GM21367 (cell line): Measurements from ENCODE around the gene KLK14.

Experiments used
- ATAC-seq: cut with Tn5 transposase; IDR thresholded peaks from one replicate; pipeline ENCODE4 v1.9.1; 2021; ENCODE audit not compliant: unreplicated experiment

Gene KLK14, protein sequence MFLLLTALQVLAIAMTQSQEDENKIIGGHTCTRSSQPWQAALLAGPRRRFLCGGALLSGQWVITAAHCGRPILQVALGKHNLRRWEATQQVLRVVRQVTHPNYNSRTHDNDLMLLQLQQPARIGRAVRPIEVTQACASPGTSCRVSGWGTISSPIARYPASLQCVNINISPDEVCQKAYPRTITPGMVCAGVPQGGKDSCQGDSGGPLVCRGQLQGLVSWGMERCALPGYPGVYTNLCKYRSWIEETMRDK

DNA sequence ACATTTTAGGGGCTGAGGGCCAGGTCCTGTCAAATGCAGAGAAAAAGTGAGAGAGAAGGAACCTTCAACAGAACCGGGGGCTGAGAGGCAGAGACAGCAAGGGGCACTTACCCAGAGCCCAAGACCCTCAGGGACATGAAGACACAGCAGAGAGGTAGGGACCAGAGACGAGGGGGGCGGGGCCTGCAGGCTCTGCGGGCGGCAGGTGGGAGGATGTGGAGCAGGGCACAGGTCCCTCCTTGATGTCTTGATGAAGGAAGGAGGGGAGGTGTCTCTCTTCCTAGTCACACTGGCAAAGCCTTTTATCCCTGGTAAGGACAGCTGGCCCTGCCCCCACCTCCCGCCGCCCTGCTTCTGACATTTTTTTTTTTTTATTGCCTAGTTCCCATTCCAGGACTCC is at the start of gene KLK14:
Gene KLK14, minus strand, starts transcription at position 277 of the 400 bp plus-strand sequence. Its CDS starts 273 bp downstream, at position 4.
- no peak for ATAC-seq

DNA sequence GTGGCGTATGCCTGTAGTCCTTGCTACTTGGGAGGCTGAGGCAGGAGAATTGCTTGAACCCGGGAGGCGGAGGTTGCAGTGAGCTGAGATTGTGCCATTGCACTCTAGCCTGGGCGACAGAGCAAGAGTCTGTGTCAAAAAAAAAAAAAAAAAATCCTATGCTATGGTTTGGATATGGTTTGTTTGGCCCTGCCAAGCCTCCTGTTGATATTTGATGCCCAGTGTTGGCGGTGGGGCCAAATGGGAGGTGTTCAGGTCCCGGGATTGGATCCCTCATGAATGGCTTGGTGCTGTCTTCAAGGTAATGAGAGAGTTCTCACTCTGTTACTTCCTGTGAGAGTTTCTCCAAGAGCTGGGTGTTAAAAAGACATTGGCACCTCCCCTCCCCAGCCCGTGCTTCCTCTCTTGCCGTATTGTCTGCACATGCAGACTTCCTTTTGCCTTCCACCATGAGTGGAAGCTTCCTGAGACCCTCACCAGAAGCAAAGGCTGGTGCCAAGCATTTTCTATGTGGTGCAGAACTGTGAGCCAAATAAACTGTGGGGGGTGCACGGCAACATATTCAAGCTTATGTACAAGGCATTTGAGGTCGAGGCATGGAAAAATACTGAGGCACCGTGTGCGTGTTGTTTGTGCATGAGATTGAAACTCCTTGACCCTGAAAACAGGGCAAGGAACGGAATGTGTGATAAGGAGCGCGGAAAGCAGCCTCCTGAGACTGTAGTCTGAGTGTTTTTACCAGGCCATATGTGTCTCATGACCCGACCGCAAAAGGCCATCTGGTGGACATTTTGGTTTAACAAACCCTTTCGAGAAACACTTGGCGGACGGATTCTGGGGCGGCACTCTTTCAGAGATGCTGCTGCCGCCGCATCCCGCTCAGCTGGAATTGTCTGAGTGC is 49.3 kb upstream of the KLK14 start:
- no peak for ATAC-seq

DNA sequence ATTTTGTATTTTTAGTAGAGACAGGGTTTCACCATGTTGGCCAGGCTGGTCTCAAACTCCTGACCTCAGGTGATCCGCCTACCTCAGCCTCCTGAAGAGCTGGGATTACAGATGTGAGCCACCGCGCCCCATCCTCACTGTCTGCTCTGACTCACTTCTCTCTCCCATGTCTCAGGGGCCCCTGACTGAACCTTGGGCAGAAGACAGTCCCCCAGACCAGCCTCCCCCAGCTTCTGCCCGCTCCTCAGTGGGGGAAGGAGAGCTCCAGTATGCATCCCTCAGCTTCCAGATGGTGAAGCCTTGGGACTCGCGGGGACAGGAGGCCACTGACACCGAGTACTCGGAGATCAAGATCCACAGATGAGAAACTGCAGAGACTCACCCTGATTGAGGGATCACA is 47.0 kb upstream of the KLK14 start:
- no peak for ATAC-seq

DNA sequence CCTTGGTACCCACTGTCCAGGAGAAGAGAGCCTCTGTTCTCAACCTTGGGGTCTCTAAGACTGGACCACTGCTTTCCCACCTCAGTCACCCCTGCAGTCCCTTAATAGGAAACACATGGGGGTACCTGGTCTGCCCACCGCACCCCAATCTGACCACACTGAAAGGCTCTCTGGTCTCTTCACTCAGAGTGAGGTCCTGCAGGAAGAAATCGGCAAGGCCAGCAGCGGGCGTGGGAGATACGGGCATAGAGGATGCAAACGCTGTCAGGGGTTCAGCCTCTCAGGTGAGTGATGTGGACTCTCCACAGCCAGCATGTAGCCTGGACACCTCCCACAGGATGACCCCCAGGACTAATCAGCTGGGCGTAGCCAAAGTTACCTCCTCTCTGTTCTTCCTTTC is 45.5 kb upstream of the KLK14 start:
- no peak for ATAC-seq

DNA sequence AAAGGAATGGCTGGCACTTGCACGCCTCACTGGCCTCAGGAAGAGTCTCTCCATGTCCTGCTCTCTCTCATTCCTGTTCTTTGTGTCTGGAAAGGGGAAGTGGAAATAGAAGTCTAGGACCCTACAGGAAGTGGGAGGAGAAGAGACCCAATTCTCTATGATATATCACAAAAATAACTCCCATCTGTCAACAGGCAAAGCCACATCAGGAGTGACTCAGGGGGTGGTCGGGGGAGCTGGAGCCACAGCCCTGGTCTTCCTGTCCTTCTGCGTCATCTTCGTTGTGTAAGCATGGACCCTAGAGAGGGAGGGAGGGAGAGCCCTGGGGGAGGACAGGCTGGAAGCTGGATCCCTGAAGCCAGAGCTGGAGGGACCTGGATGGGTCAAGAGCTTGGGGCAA is 45.1 kb upstream of the KLK14 start:
- no peak for ATAC-seq

DNA sequence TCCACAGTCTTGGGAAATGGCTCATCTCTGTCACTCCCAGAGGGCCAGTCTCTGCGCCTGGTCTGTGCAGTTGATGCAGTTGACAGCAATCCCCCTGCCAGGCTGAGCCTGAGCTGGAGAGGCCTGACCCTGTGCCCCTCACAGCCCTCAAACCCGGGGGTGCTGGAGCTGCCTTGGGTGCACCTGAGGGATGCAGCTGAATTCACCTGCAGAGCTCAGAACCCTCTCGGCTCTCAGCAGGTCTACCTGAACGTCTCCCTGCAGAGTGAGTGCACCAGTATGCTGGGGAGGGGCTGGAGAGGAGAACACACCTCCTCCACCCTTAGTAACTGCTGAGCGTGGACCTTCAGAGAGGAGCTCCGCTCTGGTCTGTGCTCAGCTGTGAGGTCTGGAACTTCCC is 44.3 kb upstream of the KLK14 start:
- ATAC-seq, result no peak

DNA sequence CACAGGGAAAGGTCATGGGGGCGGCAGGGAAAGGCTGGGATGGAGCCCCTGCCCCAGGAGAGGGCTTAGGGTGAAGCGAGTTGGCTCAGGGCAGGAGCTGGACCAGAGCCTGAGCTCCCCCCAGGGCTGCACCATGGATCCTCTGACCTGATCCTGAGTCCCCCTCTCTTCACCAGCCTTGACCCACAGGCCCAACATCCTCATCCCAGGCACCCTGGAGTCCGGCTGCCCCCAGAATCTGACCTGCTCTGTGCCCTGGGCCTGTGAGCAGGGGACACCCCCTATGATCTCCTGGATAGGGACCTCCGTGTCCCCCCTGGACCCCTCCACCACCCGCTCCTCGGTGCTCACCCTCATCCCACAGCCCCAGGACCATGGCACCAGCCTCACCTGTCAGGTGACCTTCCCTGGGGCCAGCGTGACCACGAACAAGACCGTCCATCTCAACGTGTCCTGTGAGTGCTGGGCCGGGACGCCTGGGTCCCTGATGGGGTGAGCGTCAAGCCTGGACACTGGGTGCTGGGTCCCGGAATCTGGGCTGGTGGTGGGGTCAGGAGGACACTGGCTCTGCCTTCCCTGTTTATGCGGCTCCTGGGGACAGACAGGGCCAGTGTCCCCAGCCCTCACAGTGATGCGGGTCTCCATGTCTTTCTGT is 42.9 kb upstream of the KLK14 start:
- no peak for ATAC-seq

DNA sequence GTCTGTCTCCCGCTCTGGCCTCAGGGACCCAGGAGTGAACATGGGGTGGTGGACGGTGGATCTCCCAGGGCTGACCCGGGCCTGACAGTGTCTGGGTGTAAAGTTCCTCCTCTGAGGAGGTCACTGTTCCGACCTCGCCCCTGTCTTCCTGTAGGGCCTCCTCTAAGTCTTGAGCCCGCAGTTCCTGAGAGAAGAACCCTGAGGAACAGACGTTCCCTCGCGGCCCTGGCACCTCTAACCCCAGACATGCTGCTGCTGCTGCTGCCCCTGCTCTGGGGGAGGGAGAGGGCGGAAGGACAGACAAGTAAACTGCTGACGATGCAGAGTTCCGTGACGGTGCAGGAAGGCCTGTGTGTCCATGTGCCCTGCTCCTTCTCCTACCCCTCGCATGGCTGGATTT is 42.0 kb upstream of the KLK14 start, which contains the start of gene SIGLEC9:
Gene SIGLEC9, plus strand, starts transcription at position 178 of the 400 bp plus-strand sequence. Its CDS starts 69 bp downstream, at position 247.
- no peak for ATAC-seq

DNA sequence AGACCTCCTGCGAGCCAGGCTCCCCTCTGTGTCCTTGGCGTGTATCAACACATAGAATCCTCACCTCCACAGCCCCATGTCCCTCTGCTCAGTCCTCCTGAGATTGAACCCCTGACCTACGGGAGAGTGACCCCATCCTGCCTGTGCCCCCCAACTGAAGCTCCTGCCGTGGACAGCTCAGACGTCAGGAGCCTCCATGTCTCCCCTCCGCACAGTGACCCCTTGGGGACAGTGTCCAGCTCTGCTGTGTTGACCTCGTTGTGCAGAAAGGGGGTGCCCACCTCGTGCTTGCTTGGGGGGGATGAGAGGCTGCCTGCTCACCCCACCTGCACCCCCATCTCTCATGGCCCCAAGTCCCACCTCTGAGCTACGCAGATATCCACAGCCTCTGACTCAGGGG is 41.5 kb upstream of the KLK14 start:
- ATAC-seq, result no peak

DNA sequence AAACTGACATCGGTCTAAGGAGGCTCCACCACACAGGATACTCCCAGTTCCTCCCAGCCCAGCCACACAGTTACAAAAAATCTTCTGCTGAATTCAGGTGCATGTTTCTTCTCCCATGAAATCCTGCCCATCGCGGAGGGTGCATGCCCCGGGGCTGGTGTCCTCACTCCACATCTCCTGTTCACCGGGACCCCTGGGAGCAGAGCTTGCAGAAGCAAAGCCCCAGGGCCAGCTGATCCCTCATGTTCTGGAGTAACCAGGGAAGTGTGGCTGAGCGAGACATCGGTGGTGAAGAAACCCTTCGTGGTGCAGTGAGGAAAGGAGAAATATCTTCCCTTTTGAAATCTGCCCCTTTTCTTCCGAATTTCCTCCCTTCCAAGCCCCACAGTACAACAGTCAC is 41.1 kb upstream of the KLK14 start:
- no peak for ATAC-seq

DNA sequence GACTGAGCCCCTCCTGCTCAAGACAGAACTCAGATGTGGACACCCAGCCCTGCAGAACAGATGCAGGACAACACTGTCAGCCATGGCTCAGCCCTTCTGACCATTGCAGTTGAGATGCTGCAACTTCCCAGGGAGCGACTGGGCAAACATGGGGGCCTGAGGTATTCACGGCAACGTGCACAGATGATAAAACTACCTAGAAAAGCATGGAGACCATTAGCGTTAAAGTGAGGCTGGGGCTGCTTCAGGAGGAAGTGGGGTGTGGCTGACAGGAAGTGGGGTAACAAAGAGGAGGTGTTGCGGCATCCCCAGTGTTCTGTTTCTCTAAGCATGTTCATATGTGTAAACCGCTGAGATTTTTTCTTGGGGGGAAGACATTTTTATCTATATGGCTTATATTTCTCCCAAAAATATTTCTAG is 40.7 kb upstream of the KLK14 start:
- no peak for ATAC-seq

DNA sequence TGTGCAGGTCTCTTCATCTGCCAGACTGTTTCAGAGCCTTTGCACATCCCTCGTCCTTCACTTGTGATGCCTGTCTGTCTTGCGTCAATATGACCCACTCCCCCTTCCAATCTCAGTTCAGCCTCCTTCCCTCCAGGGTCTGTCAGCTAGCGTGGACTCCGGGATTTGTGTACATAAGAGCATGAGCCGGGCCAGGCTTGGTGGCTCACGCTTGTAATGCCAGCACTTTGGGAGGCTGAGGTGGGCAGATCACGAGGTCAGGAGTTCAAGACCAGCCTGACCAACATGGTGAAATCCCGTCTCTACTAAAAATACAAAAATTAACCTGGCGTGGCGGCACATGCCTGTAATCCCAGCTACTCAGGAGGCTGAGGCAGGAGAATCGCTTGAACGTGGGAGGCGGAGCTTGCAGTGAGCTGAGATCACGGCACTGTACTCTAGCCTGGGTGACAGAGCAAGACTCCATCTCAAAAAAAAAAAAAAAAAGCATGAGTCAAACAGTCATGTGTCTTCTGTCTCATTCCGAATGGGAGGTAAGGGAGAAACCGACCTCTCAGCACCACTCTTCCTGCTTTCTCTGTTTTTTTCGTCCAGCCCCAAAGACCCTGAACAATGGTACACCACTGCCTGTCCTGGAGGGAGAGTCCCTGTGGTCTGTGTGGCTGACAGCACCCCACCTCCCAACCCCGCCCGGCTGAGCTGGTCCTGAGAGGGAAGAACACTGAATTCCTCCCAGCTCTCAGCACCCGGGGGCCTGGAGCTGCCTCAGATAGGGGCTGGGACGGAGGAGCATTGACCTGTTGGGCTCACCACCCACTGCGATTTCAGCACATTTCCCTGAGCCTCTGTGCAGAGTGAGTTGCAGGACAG is 39.7 kb upstream of the KLK14 start:
- ATAC-seq, result no peak

DNA sequence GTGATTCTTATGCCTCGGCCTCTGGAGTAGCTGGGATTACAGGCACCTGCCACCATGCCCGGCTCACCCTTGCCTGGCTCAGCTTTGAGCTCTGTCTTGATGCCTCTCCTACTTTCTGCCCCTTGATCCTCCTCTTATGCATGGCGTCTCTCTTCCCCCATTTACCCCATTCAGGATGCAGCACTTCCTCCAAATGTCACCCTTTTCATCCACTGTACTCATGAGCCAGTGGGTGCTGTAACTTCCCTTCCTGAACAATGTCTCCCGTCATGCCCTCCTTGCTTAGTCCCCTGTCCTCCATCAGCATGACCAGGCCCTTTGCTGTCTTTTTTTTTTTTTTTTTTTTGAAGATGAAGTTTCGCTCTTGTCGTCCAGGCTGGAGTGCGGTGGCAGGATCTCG is 38.6 kb upstream of the KLK14 start:
- no peak for ATAC-seq

DNA sequence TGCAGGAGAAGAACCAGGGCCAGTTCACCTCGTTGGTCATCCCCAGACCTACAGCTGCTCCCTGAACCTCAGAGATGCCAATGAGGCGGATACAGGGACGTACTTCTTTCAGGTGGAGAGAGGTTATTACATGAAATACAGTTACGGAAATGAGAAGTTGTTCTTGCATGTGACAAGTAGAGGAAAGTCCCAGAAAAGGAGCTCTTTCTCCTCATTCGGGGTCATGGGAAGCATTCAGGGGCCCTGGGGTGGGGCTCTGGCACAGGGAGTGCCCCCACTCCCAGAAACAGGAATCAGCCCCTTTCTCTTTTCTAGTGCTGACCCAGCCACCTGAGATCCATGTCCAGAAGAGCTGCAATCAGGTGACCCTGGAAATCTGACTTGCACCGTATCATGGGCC is 37.5 kb upstream of the KLK14 start:
- no peak for ATAC-seq

DNA sequence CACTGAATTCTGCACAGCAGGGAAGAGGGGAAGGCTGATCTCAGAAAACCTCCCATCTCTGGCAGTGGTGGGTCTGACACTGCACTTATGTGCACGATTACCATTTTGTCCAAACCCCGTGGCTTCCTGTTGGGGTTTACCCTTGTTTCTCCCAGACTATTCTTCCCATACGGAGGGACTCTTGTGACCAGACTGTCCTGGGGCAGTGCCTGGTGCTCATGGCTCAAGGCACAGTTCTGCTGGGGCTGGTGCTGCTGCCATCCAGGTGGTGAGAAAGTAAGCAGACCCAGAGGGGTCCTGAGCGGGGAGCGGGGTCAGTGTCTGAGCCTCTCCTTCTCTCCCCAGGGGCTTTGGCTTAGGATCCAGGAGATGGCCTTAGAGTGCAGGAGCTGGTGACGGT is 36.9 kb upstream of the KLK14 start:
- ATAC-seq, result no peak

DNA sequence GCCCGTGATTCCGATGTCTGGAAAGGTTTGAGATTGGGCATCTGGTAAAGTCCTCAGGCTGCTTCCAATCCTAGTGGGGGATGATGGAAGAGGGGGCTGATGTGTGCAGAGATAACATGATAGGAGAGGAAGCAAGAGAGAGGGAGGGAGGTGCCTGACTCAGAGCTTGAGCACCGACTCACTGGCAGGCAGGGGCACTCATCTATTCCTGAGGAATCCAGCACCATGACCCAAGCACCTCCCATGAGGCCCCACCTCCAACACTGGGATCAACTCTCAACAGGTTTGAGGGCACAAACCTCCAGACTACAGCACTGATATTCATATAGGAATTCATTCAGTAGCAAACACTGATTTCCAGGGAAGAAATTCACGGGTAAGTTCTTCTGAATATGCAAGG is 36.4 kb upstream of the KLK14 start:
- ATAC-seq, result no peak

DNA sequence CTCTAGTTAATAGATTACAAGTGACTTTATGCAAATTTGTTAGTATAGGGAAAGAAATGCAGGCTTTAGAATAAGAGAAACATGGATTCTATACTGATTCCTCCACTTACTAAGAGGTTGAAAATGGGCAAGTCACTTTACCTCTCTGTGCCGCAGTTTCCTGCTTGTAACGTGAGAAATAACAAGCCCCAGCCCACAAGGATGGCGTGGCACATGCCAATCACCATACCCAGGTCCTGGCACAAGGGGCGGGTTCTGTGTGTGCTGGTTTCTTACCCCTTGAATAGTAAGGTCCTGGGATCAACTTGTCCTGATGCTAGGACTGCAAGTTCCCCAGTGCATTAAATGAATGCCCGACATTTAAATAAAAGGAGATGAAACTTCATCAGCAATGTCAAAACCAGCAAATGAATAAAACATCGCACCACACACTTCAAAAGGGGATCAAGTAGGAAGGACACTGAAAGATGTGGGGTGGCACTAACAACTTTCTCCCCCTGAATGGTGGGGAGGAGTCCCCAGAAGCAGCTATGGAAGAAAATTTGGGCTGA is 34.1 kb upstream of the KLK14 start:
- ATAC-seq, result no peak

DNA sequence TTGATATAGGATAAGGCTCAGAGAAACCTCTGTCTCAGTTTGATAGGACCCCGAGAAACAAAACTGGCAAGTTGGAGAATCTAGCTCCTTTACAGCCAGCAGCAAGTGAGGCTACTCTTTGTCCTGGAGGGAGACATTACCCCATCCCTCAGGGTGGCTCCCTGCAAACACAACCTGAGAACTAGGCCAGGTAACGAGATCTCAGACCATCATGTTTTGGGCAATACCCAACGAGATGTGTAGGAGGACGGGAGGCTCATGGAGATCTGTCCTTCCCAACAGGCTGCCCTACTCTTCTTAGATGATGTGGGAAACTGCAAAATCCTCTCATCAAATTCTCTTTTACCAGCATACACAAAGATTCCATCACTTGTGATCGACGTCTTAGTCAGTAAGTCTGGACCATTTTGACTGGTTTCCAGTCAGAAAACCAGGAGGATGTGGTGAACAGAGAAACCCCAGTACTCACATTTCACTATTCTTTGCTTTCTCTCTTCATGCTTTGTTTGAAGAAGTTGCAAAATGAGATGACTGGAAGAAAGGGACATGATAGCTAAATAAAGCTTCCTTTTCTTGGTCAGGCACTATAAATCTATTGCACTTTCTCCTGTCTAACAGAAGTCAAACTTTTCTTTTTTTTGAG is 31.5 kb upstream of the KLK14 start:
- ATAC-seq, result no peak

DNA sequence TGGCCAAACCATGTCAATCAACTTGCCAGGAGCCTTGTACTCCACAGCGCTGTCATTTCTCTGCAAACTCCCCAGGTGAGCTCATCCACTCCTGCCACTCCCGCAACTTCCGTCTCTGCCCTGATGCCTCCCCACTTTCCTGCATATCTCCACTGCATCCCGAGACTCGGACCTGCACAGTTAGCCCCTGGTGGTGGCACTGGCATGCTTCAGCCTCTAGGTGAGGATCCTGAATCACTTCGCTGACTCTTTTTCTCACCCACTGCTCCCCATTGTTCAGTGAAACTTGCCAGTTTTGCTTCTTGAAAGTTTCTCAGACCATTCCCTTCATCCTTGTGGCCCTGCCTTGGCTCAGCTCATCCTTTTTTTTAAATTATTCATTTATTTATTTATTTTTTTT is 28.9 kb upstream of the KLK14 start:
- ATAC-seq, result no peak

DNA sequence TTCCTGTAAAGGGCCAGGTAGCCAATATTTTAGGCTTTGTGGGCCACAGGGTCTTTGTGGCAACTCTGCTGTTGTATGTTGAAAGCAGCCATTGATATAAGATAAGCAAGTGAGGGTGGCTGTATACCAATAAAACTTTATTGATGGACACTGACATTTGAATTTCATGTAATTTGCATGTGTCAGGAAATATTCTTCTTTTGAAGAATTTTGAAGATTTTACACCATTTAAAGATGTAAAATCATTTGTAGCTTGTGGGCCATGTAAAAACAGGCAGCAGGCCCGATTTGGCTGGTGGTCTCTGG is 27.9 kb upstream of the KLK14 start:
- no peak for ATAC-seq
